Breast epithelium (tissue), 4 donors: ENCODE data around the gene OST4. TPM values are rescaled to one million over a fixed set of nuclear protein-coding genes. Genes with fewer than 3 reads are reported as not detected.
"Not testable (repeated sequence)": the region's sequence is repeated elsewhere in the genome, so short reads cannot be mapped to it uniquely, and the experiment has no call there.

Experiments
- DNase-seq, 2 donors: peaks; one replicate each; pipeline ENCODE4 v3.0.0-alpha.2; 2019; ENCODE audit warnings: low spot score in 2 of 2
- H3K27ac ChIP-seq, 2 donors: fragments of 200-600 bp; sonication (generic) in 1 of 2; one replicate each; pipeline ENCODE4 v1.5.1; 2016 to 2019; ENCODE audit warnings: mild to moderate bottlenecking in 1 of 2
- H3K27me3 ChIP-seq, 2 donors: fragments of 200-600 bp; sonication (generic) in 1 of 2; one replicate each; pipeline versions ENCODE4 v1.5.1 to v1.6.0; 2017 to 2019; ENCODE audit warnings: control low read depth in 1 of 2, mild to moderate bottlenecking in 1 of 2
- H3K36me3 ChIP-seq: fragments of 200-600 bp; one replicate; pipeline ENCODE4 v1.5.1; 2019
- H3K4me1 ChIP-seq, 2 donors: fragments of 200-600 bp; sonication (generic); one replicate each; pipeline ENCODE4 v1.5.1; 2016 to 2019; ENCODE audit warnings: control low read depth in 1 of 2
- H3K4me3 ChIP-seq, 3 donors: fragments of 200-600 bp; sonication (generic); 1 replicate in 2 of 3; 2 replicates in 1 of 3; pipeline ENCODE4 v1.5.1; 2016 to 2019; ENCODE audit warnings: mild to moderate bottlenecking in 3 of 3, moderate library complexity in 2 of 3
- H3K9me3 ChIP-seq, 2 donors: fragments of 200-600 bp; sonication (generic) in 1 of 2; one replicate each; pipeline ENCODE4 v1.5.1; 2016 to 2019; ENCODE audit warnings: control low read depth in 1 of 2
- POLR2A ChIP-seq: fragments of 450-650 bp; IDR thresholded peaks from one replicate; pipeline ENCODE4 v1.6.1; 2016; ENCODE audit warnings: antibody characterized with exemption, mild to moderate bottlenecking, moderate library complexity
- POLR2AphosphoS5 ChIP-seq, 3 donors: sonication (generic); formaldehyde crosslinking; IDR thresholded peaks; one replicate each; pipeline ENCODE4 v1.6.1; 2017; ENCODE audit warnings: antibody characterized with exemption in 3 of 3
- intact Hi-C: fragments of 100-400 bp; cut with DNase I; formaldehyde crosslinking; loops from one replicate; pipeline ENCODE4 v1.15.1; 2023; ENCODE audit warnings: low total_unique reads
- total RNA-seq, 3 donors: library from RNA; depleted of rRNA; stranded (reverse); fragments of >200 nt; gene quantifications; one replicate each; pipeline ENCODE4 v1.1.0, GENCODE V29; 2016
- TF ChIP-seq, protein P1 (sequence below), 3 donors: fragments of 450-650 bp; IDR thresholded peaks; one replicate each; pipeline ENCODE4 v1.5.1; 2016 to 2017; ENCODE audit warnings: antibody characterized with exemption in 3 of 3, mild to moderate bottlenecking in 3 of 3, moderate library complexity in 3 of 3

OST4 gene
- 100 to 1,000 TPM; 271 to 309 (median 281) TPM for total RNA-seq

DNA sequence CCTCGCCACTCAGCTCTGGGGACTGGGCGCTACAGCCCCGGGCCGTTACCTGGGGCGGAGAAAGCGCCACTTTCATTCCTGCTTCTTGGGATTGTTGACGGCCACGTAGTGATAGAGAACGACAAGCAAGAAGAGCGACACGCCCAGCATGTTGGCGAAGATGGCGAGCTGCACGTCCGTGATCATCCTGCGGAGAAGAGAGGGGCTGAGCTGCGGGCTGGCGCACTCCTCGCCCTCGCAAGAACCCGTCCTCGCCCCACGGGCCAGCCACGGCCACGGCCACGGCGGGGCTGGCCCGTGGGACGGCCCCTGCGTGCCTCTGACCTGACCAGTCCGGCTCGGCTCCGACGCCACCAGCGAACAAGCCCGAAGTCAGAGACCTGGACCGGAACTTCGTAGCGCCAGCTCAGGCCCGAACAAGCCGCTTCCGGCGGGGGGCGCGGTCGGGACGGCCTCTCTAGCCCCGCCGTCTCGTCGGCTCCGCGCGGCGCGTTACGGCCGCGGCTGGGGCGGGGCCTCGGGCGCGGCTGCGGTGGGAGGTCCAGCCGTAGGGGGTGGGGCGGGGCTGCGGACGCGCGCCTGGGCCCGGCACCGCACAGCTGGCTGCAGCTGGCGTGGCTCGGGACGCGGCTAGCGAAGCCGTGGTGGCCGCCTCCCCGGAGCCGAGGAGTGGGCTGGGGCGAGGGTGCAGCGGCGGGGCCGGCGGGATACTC lies at the start of gene OST4:
Gene OST4 (minus strand): TSS at position 378 of the 713 bp plus-strand sequence.
- TF ChIP-seq POLR2A (no peak), POLR2AphosphoS5 (IDR thresholded peaks at IDR 0.05) (peak in 2 of 3 donors; percentile 59 to 88)
- TF ChIP-seq, protein P1, sequence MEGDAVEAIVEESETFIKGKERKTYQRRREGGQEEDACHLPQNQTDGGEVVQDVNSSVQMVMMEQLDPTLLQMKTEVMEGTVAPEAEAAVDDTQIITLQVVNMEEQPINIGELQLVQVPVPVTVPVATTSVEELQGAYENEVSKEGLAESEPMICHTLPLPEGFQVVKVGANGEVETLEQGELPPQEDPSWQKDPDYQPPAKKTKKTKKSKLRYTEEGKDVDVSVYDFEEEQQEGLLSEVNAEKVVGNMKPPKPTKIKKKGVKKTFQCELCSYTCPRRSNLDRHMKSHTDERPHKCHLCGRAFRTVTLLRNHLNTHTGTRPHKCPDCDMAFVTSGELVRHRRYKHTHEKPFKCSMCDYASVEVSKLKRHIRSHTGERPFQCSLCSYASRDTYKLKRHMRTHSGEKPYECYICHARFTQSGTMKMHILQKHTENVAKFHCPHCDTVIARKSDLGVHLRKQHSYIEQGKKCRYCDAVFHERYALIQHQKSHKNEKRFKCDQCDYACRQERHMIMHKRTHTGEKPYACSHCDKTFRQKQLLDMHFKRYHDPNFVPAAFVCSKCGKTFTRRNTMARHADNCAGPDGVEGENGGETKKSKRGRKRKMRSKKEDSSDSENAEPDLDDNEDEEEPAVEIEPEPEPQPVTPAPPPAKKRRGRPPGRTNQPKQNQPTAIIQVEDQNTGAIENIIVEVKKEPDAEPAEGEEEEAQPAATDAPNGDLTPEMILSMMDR (IDR thresholded peaks at IDR 0.05) = no peak
- intact Hi-C loops = no loop called here
- Histone ChIP-seq H3K9me3 (no peaks in the 10 kb centered on the region), H3K4me1 (peaks cover 9 to 11% of the 10 kb centered on the region in 2 donors), H3K36me3 (no peaks in the 10 kb centered on the region), H3K4me3 (peak within 1 kb of the TSS; percentile 79 to 97 (median 88)), H3K27me3 (no peaks in the 10 kb centered on the region), H3K27ac (peak within 1 kb of the TSS; percentile 94 to 95)
- DNase-seq = peak; percentile 91

GRCh38 chr2:27119330-27119670 lies 47.8 kb upstream of the OST4 start:
- H3K36me3 ChIP-seq, H3K9me3 ChIP-seq, DNase-seq, intact Hi-C loops, H3K27ac ChIP-seq, H3K4me1 ChIP-seq: not testable (repeated sequence)
- H3K4me3 ChIP-seq = peak overlapping the region; percentile 38 to 76 (median 56)
- peaks cover 0 to 11% of the 10 kb centered on the region in 2 donors for H3K27me3 ChIP-seq

- H3K4me1 ChIP-seq = peaks cover 0 to 8% of the 10 kb centered on the region in 2 donors
- no peak for DNase-seq
- intact Hi-C loops = no loop called here
- H3K9me3 ChIP-seq = no peaks in the 10 kb centered on the region
- H3K27ac ChIP-seq = no peak within 1 kb of the TSS
- TF ChIP-seq POLR2A = no peak
- no peak for TF ChIP-seq POLR2AphosphoS5 (IDR thresholded peaks at IDR 0.05)
- TF ChIP-seq, protein P1 (IDR thresholded peaks at IDR 0.05) = no peak
- H3K36me3 ChIP-seq = no peaks in the 10 kb centered on the region
- H3K27me3 ChIP-seq = peaks cover 0 to 11% of the 10 kb centered on the region in 2 donors
- peak within 1 kb of the TSS; percentile 38 to 76 (median 56) for H3K4me3 ChIP-seq
Observed at GRCh38 chr2:27118525-27119329, 47.3 kb upstream of the OST4 start, which contains the start of gene CGREF1. TSS of gene CGREF1 (minus strand) at chr2:27119128. CDS start at chr2:27104366, 14,762 bp downstream.

DNA sequence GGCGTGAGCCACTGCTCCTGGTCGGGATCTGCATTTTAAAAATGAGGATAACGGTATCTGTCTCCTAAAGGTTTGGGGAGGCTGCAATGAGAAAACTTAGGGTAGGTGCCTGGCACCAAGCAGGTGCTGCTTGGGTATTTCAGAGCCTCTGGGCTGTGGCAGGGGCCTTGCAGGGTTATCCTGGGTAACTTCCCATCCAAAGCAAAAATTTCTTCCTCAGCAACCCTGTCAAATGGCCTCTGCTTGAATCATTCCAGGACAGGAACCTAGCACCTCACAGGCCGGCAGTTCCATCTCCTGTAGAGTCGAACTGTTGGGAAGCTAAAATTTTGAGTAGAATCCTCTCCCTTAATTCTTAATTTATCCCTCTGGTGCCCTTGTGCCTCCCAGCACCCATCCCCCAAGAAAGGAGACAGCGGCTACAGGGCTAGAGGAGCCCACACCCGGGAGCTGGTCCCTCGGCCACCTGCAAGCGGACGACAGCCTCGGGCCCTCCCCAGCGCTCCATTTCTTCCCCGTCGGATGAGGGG lies 46.6 kb upstream of the OST4 start:
- H3K4me3 ChIP-seq = peak overlapping the region; percentile 38 to 76 (median 56)
- no peak overlapping the region for H3K27ac ChIP-seq
- H3K27me3 ChIP-seq = peaks cover 0 to 11% of the 10 kb centered on the region in 2 donors
- peaks cover 0 to 8% of the 10 kb centered on the region in 2 donors for H3K4me1 ChIP-seq
- H3K36me3 ChIP-seq = no peaks in the 10 kb centered on the region
- TF ChIP-seq POLR2A (no peak), POLR2AphosphoS5 (IDR thresholded peaks at IDR 0.05) (no peak)
- TF ChIP-seq, protein P1 (IDR thresholded peaks at IDR 0.05) = no peak
- intact Hi-C loops = no loop called here
- DNase-seq = no peak
- H3K9me3 ChIP-seq = no peaks in the 10 kb centered on the region

DNA sequence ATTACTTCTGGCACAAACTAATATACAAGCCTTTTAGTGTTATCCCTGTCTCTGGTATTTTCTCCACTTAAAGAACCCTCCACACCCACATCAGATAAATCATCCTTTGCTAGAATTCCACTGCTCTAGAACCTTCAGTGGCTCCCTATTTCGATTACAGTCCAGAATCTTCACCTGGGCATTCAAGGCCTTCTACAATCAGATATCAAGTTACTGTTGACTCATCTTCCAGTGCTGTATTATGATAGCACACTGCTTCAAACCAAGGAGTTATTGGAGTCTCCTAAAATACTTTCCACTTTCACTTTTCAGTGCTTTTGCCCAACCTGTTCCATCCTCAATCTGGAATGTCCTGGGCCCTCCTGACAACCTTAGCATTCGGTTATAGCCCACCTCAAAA lies 44.1 kb upstream of the OST4 start:
- DNase-seq = no peak
- no peaks in the 10 kb centered on the region for H3K9me3 ChIP-seq
- intact Hi-C loops = no loop called here
- H3K4me3 ChIP-seq = no peak overlapping the region
- H3K4me1 ChIP-seq = peaks cover 0 to 8% of the 10 kb centered on the region in 2 donors
- peaks cover 0 to 11% of the 10 kb centered on the region in 2 donors for H3K27me3 ChIP-seq
- no peaks in the 10 kb centered on the region for H3K36me3 ChIP-seq
- TF ChIP-seq POLR2AphosphoS5 (IDR thresholded peaks at IDR 0.05) (no peak), POLR2A (no peak)
- TF ChIP-seq, protein P1 (IDR thresholded peaks at IDR 0.05) = no peak
- H3K27ac ChIP-seq = no peak overlapping the region

DNA sequence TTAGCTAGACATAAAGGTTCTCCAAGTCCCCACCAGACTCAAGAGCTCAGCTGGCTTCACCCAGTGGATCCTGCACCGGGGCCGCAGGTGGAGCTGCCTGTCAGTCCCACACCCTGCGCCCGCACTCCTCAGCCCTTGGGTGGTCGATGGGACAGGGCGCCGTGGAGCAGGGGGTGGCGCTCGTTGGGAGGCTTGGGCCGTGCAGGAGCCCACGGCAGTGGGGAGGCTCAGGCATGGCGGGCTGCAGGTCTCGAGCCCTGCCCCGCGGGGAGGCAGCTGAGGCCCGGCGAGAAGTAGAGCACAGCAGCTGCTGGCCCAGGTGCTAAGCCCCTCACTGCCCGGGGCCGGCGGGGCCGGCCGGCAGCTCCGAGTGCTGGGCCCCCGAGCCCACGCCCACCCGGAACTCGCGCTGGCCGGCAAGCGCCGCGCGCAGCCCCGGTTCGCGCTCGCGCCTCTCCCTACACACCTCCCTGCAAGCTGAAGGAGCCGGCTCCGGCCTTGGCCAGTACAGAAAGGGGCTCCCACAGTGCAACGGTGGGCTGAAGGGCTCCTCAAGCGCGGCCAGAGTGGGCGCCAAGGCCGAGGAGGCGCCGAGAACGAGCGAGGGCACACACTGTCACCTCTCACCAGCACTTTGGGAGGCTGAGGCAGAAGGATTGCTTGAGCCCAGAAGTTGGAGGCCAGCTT lies 40.1 kb upstream of the OST4 start:
- H3K4me1 ChIP-seq, DNase-seq, H3K4me3 ChIP-seq, intact Hi-C loops, H3K36me3 ChIP-seq, H3K27ac ChIP-seq, H3K27me3 ChIP-seq, H3K9me3 ChIP-seq: not testable (repeated sequence)

DNA sequence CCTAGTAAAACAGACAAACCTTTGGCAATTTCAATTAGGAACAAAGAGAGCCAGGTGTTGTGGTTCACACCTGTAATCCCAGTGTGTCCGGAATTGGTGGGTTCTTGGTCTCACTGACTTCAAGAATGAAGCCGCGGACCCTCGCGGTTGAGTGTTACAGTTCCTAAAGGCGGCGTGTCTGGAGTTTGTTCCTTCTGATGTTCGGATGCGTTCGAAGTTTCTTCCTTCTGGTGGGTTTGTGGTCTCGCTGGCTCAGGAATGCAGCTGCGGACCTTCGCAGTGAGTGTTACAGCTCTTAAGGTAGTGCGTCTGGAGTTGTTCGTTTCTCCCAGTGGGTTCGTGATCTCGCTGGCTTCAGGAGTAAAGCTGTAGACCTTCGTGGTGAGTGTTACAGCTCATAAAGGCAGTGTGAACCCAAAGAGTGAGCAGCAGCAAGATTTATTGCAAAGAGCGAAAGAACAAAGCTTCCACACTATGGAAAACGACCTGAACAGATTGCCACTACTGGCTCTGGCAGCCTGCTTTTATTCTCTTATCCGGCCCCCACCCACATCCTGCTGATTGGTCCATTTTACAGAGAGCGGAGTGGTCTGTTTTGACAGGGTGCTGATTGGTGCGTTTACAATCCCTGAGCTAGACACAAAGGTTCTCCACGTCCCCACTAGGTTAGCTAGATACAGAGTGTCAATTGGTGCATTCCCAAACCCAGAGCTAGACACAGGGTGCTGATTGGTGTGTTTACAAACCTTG lies 39.3 kb upstream of the OST4 start:
- H3K9me3 ChIP-seq, intact Hi-C loops, H3K4me3 ChIP-seq, H3K27me3 ChIP-seq, DNase-seq, H3K36me3 ChIP-seq, H3K4me1 ChIP-seq, H3K27ac ChIP-seq: not testable (repeated sequence)
